ENCODE measurements around the gene CCNB1IP1.
"Not testable (repeated sequence)": the region's sequence is repeated elsewhere in the genome, so short reads cannot be mapped to it uniquely, and the experiment has no call there.

The CCNB1IP1 gene, protein sequence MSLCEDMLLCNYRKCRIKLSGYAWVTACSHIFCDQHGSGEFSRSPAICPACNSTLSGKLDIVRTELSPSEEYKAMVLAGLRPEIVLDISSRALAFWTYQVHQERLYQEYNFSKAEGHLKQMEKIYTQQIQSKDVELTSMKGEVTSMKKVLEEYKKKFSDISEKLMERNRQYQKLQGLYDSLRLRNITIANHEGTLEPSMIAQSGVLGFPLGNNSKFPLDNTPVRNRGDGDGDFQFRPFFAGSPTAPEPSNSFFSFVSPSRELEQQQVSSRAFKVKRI

GRCh38 chr14:20332788-20333493 is at the start of gene CCNB1IP1:
Gene CCNB1IP1, minus strand, starts transcription at chr14:20333279. Its CDS starts 16,756 bp downstream, at chr14:20316523.
- in situ Hi-C loops (cut with MboI; ENCODE audit: low sequenced_read_pairs), result no loop called here

- in situ Hi-C loops (cut with MboI; ENCODE audit: low sequenced_read_pairs), result no loop called here
These were observed 49.4 kb upstream of the CCNB1IP1 start for GRCh38 chr14:20382526-20382925.

GRCh38 chr14:20381341-20381740 is 48.3 kb upstream of the CCNB1IP1 start:
- in situ Hi-C loops (cut with MboI; ENCODE audit: low sequenced_read_pairs), result no loop called here

DNA sequence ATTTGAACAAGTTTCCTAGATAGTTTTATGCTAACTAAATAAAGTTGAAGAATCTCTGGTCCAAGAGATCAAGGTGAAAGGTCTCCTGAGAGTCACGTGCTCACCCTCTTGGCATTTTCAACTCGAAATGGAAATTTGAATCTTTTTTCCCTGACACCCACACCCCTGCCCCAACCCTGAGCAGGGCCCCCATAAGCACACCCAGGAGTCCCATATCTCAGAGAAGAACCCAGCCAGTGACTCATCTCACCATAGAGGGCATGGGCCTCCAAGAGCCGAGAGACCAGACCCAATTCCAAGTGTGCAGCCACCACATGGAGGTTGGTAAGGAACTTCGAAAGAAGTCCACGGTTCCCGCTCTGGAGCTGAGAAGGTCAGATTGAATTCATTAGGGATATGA is 47.6 kb upstream of the CCNB1IP1 start:
- in situ Hi-C loops (cut with MboI; ENCODE audit: low sequenced_read_pairs), result no loop called here

- in situ Hi-C loops (cut with MboI; ENCODE audit: low sequenced_read_pairs), result no loop called here
These were observed 46.7 kb upstream of the CCNB1IP1 start for GRCh38 chr14:20379743-20380142.

GRCh38 chr14:20377171-20377570 is 44.1 kb upstream of the CCNB1IP1 start:
- in situ Hi-C loops (cut with MboI; ENCODE audit: low sequenced_read_pairs), result no loop called here

DNA sequence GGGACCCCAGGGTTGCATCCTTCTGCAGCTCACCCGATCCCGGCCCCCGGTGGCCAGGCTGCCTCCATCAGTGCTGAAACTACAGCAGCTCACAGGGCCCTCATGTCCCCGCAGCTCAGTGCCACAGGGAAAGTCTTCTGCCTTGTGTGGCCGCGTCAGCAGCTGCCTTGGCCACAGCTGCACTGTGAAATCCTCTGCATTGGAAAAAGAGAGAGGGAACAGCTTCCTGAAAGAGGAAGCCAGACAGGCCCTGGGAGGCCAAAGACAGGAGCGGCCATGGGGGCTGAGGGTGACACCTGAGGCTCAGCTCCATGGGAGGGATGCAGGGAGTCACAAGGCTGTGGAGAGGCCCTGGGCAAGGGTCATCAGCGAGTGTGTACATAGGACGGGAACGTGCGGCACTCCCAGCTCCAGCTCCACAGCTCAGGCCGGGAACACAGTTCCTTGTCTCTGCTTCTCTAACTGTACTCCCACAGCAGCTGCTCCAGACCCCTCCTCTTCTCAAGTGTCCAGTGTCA is 43.1 kb upstream of the CCNB1IP1 start:
- in situ Hi-C loops (cut with MboI; ENCODE audit: low sequenced_read_pairs), result no loop called here

DNA sequence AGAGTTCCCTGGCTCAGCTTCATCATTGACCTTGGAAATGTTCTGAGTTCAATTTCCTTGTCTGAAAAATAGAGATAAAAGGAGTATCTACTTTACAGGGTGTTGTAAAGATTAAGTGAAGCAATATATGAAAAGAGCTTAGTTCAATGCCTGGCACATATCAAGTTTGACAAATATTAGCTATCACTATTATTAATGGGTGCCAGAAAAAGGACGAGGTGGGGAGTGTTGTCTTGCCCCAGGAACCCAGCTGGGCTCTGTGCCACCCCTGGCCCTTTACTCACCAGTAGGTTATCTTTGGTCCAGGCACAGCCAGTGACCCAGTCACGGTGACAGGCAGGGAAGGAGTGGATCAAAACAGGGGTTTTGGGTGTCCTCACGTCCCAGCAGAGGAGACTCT is 42.4 kb upstream of the CCNB1IP1 start:
- in situ Hi-C loops (cut with MboI; ENCODE audit: low sequenced_read_pairs), result no loop called here

- in situ Hi-C loops (cut with MboI; ENCODE audit: low sequenced_read_pairs), result no loop called here
These were observed 39.7 kb upstream of the CCNB1IP1 start for GRCh38 chr14:20372796-20373195.

GRCh38 chr14:20365928-20366327 is 32.8 kb upstream of the CCNB1IP1 start:
- in situ Hi-C loops (cut with MboI; ENCODE audit: low sequenced_read_pairs), result no loop called here

GRCh38 chr14:20358474-20358873 is 25.4 kb upstream of the CCNB1IP1 start:
- in situ Hi-C loops (cut with MboI; ENCODE audit: low sequenced_read_pairs), result not testable (repeated sequence)

- in situ Hi-C loops (cut with MboI; ENCODE audit: low sequenced_read_pairs), result no loop called here
These were observed 23.3 kb upstream of the CCNB1IP1 start for GRCh38 chr14:20356422-20356821.

DNA sequence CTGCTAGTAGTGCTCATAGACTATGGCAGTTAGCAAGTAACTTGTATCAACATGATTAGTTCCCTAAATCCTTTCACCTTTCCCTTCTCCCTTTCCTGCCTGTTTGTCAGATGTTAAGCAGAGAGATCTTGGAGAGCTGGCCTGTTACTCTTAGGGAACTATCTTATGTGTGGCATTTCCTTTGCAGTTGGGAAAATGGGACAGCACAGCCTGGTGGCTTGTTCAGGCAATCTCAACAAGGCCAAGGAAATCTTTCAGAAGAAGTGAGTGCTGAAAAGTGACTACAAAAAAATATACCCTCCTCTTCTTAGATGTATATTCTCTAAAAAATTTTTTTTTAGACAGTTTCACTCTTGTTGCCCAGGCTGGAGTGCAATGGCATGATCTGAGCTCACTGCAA is 17.8 kb upstream of the CCNB1IP1 start:
- in situ Hi-C loops (cut with MboI; ENCODE audit: low sequenced_read_pairs), result no loop called here

- in situ Hi-C loops (cut with MboI; ENCODE audit: low sequenced_read_pairs), result no loop called here
These were observed 17.2 kb upstream of the CCNB1IP1 start for GRCh38 chr14:20350282-20350681.

GRCh38 chr14:20347747-20348146 is 14.7 kb upstream of the CCNB1IP1 start:
- in situ Hi-C loops (cut with MboI; ENCODE audit: low sequenced_read_pairs), result no loop called here

DNA sequence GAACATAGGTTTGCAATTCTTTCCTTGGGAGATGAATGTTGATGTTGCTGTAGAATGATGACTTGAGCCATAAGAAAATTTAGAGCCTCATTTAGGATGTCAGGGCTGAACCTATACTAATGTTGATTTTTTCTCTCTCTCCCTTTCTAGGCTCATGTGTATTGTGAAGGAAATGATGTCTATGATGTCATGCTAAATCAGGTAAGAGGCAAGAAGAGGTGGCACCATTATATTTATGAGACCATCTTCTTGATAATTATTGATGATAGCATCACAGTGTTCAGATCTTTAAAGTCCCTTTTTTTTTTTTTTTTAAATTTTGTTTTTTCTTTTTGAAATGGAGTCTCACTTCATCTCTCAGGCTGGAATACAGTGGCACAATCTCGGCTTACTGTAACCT is 13.6 kb upstream of the CCNB1IP1 start:
- in situ Hi-C loops (cut with MboI; ENCODE audit: low sequenced_read_pairs), result no loop called here

- in situ Hi-C loops (cut with MboI; ENCODE audit: low sequenced_read_pairs), result no loop called here
These were observed 12.3 kb upstream of the CCNB1IP1 start for GRCh38 chr14:20345366-20345765.

DNA sequence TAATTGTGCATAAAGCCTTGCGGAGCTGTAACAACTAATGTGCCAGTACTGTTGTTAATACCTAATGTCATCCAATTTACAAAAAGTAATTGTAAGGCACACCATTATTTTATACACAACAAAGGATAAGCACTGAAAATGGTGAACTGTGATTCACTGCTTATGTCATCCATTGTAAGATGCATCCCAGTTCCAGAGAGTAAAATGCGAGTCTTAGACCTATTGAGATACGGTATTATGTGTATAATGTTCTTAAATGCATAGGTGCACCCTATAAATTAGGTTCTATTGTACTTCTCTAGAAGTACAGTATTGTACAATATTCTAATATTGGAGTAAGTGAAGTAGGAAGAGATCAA is 10.8 kb upstream of the CCNB1IP1 start:
- in situ Hi-C loops (cut with MboI; ENCODE audit: low sequenced_read_pairs), result no loop called here

GRCh38 chr14:20343092-20343861 is 10.2 kb upstream of the CCNB1IP1 start, which contains the start of gene PARP2:
Gene PARP2, plus strand, starts transcription at chr14:20343635. Its CDS starts 7 bp downstream, at chr14:20343642.
- in situ Hi-C loops (cut with MboI; ENCODE audit: low sequenced_read_pairs), result no loop called here

DNA sequence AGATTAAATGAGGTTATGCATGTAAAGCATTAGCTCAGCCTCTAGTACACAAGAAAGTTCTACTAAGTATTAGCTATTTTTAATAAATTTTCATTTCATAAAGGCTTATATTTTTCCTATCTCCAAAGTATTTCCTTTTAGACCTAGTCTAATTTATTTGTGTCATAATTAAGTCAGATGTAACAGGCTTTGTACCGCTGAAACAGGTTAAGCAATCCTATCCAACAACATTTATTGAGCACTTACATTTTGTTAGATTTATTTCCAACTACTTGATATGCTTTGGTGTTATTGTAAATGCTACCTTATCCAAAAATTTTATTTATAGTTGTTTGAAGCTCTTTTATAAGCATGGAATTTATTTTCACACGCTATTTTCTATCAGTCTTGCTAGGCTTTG is 8.6 kb upstream of the CCNB1IP1 start:
- in situ Hi-C loops (cut with MboI; ENCODE audit: low sequenced_read_pairs), result no loop called here

- in situ Hi-C loops (cut with MboI; ENCODE audit: low sequenced_read_pairs), result not testable (repeated sequence)
These were observed 8.0 kb upstream of the CCNB1IP1 start for GRCh38 chr14:20341032-20341431.

DNA sequence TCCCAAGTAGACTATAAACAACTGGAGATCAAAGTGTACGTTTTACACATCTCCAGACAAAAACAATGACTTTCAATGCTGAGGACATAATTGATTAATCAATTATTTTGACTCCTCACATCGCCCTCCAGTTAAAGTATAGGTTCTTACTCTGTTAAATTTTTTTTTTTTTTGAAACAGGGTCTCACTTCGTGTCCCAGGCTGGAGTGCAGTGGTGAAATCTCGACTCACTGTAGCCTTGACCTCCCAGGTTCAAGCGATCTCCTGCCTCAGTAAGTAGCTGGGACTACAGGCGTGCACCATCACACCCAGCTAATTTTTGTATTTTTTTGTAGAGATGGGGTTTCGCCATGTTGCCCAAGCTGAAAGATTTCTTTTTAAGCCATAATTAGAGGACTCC is 938 bp upstream of the CCNB1IP1 start:
- in situ Hi-C loops (cut with MboI; ENCODE audit: low sequenced_read_pairs), result no loop called here

Measured in HL-60/S4 treated with retinoic acid at 250 ng/mL for 4 days and 3 days (cell line).